Measurements from ENCODE around the gene MYO18B. TPM values are rescaled to one million over a fixed set of nuclear protein-coding genes. Genes with fewer than 3 reads are reported as not detected.
A peak's percentile ranks its signal among the peaks of the same experiment; 100 is the strongest.

Gene MYO18B
- total and polyA plus RNA-seq, 2 of the 8 experiments (the other 6 are each of a cell fraction or from before 2014, with no cell fraction given): 0.62 to 0.78 TPM

DNA sequence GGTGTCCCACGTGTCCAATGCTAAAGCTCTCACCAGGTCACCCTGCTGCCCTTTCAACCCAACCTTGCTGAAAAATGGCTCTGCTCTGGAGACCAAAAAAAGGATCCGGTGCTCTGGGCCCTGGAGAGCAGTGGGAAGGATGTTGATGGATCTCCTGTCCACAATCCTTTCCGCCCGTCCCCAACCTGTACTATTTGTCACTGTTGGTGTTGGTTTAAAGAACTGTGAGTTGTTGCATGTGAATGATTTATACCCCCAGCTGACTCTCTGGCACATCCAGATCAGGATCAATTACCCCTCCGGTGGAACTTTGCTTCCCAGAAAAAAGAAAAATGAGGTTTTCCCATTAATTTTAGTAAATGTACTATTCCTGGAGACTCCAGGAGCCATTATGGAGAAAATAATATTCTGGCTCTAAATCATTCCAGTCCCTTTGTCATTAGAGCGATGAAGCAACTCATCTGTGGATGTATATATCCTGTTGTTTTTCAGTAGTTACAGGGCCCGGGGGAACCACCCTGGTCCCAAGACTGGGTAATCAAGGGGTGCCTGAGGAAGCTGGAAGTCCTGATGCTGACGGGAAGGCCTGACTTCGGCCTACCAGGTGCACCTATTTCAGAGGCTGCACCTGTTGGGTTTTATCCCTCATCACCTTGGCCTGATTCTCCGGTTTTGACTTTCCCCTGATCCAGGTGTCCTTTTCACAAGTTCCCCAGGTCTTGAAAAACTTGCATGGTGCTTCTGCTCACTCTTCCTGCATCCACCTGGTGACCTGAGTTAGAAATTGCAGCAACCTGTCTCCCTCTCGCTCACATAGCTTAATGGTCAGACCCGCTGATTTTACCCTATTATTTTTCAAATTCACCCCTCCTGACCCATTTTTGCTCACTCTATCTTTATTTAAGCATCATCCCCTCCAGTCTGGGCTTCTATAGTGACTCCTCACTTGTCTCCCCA, 218.1 kb downstream of the MYO18B start:
- Histone ChIP-seq H2AK5ac (ENCODE audit: low read depth, low read length) (no peak overlapping the region), H4K5ac (ENCODE audit: insufficient read length, low read depth, low read length) (no peak overlapping the region), H2BK20ac (ENCODE audit: low read length) (peak overlapping the region; percentile 13; the same call in 1 of the 2 replicates), H3K23me2 (ENCODE audit: low read depth, low read length) (no peaks in the 10 kb centered on the region; the same call in 1 of the 2 replicates), H4K91ac (replicated peaks; ENCODE audit: insufficient read length, low read length) (no peak overlapping the region), H3K18ac (ENCODE audit: extremely low read depth, low read length) (no peak overlapping the region), H3K79me2 (ENCODE audit: control insufficient read depth in 1 of 2, insufficient read depth in 2 of 2, low read length in 2 of 2) (no peaks in the 10 kb centered on the region), H2BK120ac (replicated peaks; ENCODE audit: low read depth, low read length) (no peak overlapping the region), H4K8ac (ENCODE audit: extremely low read depth, insufficient read depth, low read length) (no peak overlapping the region; the same call in 1 of the 2 replicates), H3K4ac (replicated peaks; ENCODE audit: insufficient read length, low read depth, low read length) (no peak overlapping the region), H2AFZ (ENCODE audit: low read length) (no peak overlapping the region), H3K79me1 (ENCODE audit: low read depth, low read length) (no peaks in the 10 kb centered on the region), H3K14ac (ENCODE audit: insufficient read length) (no peak overlapping the region), H2BK15ac (ENCODE audit: low read length) (0 out of 2 replicates have a peak overlapping the region, but pooled peaks have one; percentile 81), H3K9ac (replicated peaks in 1 of 4; ENCODE audit: extremely low read depth in 1 of 4, low read depth in 3 of 4, low read length in 3 of 4) (no peak overlapping the region), H4K20me1 (replicated peaks in 1 of 2; ENCODE audit: control insufficient read depth in 1 of 2, insufficient read depth in 2 of 2, low read length in 2 of 2) (no peaks in the 10 kb centered on the region), H2BK5ac (ENCODE audit: low read depth, low read length) (no peak overlapping the region), H3K9me3 (ENCODE audit: insufficient read depth in 2 of 2, low read depth in 1 of 2, low read length in 1 of 2) (no peaks in the 10 kb centered on the region), H3K36me3 (ENCODE audit: control insufficient read depth in 2 of 4, insufficient read depth in 4 of 4, low read length in 3 of 4) (no peaks in the 10 kb centered on the region), H3K4me2 (ENCODE audit: insufficient read depth in 1 of 2, low read depth in 2 of 2, low read length in 2 of 2) (no peak overlapping the region), H3K23ac (ENCODE audit: insufficient read length) (no peak overlapping the region), H2BK12ac (ENCODE audit: low read depth, low read length) (no peak overlapping the region), H3K56ac (replicated peaks; ENCODE audit: insufficient read length, low read depth, low read length) (no peak overlapping the region), H3K4me1 (replicated peaks in 1 of 4; ENCODE audit: control insufficient read depth in 3 of 4, insufficient read depth in 4 of 4, low read length in 3 of 4) (no peaks in the 10 kb centered on the region), H3K27ac (ENCODE audit: low read depth, low read length) (no peak overlapping the region), H3K4me3 (ENCODE audit: extremely low read depth in 1 of 4, insufficient read depth in 2 of 4, low read depth in 3 of 4, low read length in 4 of 4) (no peak overlapping the region), H3K27me3 (replicated peaks in 1 of 4; ENCODE audit: control insufficient read depth in 3 of 4, extremely low read depth in 1 of 4, insufficient read depth in 3 of 4, low read length in 3 of 4) (no peaks in the 10 kb centered on the region)
- 87% methylated on average over 12 of the region's 12 CpGs; no CpG with 5 or more reads in 1 of the 2 experiments for WGBS, 2 experiments (ENCODE audit: extremely low coverage in 1 of 2, insufficient coverage in 1 of 2, insufficient read length in 1 of 2, insufficient replicate concordance in 2 of 2, low coverage in 1 of 2, low lambda C conversion rate in 2 of 2, missing lambda C conversion rate in 1 of 2)
- no peak for DNase-seq (ENCODE audit: low read depth in 1 of 2, low spot score in 2 of 2)
- CTCF ChIA-PET (ENCODE audit: partially characterized antibody): interaction anchor here (0.6 to 5.4 kb wide), 17 partner anchors 8 to 372 kb away, joined by 3 to 27 read pairs (median 3); no protein-coding TSS in a partner anchor
- POLR2A ChIA-PET (ENCODE audit: partially characterized antibody): interaction anchor here (0.8 to 1.5 kb wide), 4 partner anchors 11 to 29 kb away, joined by 3 to 4 read pairs (median 4); no protein-coding TSS in a partner anchor
- TF ChIP-seq, protein P1, sequence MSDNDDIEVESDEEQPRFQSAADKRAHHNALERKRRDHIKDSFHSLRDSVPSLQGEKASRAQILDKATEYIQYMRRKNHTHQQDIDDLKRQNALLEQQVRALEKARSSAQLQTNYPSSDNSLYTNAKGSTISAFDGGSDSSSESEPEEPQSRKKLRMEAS (IDR thresholded peaks at IDR 0.05): no peak
- peak; percentile 50 to 64 for TF ChIP-seq RAD21 (IDR thresholded peaks at IDR 0.05 in 1 of 2, conservative IDR thresholded peaks at IDR 0.05 in 1 of 2; ENCODE audit: low read depth in 2 of 2, low read length in 2 of 2)
- TF ChIP-seq, protein P2, sequence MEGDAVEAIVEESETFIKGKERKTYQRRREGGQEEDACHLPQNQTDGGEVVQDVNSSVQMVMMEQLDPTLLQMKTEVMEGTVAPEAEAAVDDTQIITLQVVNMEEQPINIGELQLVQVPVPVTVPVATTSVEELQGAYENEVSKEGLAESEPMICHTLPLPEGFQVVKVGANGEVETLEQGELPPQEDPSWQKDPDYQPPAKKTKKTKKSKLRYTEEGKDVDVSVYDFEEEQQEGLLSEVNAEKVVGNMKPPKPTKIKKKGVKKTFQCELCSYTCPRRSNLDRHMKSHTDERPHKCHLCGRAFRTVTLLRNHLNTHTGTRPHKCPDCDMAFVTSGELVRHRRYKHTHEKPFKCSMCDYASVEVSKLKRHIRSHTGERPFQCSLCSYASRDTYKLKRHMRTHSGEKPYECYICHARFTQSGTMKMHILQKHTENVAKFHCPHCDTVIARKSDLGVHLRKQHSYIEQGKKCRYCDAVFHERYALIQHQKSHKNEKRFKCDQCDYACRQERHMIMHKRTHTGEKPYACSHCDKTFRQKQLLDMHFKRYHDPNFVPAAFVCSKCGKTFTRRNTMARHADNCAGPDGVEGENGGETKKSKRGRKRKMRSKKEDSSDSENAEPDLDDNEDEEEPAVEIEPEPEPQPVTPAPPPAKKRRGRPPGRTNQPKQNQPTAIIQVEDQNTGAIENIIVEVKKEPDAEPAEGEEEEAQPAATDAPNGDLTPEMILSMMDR (IDR thresholded peaks at IDR 0.05; ENCODE audit: control extremely low read depth in 1 of 3, insufficient read depth in 1 of 3, low read depth in 1 of 3, low read length in 3 of 3): peak in 2 of 3 experiments; percentile 58 to 59; a peak in 3 of 4 replicates
- no peak for TF ChIP-seq TBP (IDR thresholded peaks at IDR 0.05; ENCODE audit: low read depth, low read length)
- peak; percentile 66 for FAIRE-seq
